GM19395 (cell line): Measurements from ENCODE around the gene STARD5.

Experiments
- ATAC-seq: cut with Tn5 transposase; IDR thresholded peaks from one replicate; pipeline ENCODE4 v1.9.1; 2021; ENCODE audit warnings: mild to moderate bottlenecking, moderate library complexity; ENCODE audit not compliant: unreplicated experiment

Gene STARD5

GRCh38 chr15:81294516-81294880, 29.4 kb downstream of the STARD5 start:
- ATAC-seq: no peak

GRCh38 chr15:81293728-81294515, 30.0 kb downstream of the STARD5 start:
- ATAC-seq: peak; percentile 77

- ATAC-seq: peak; percentile 31
These were observed 31.4 kb downstream of the STARD5 start for GRCh38 chr15:81292523-81293001.

- peak; percentile 0 for ATAC-seq
These were observed 31.9 kb downstream of the STARD5 start for GRCh38 chr15:81291916-81292522.

- no peak for ATAC-seq
These were observed 34.0 kb downstream of the STARD5 start for GRCh38 chr15:81289910-81290309.

GRCh38 chr15:81288616-81289015, 35.3 kb downstream of the STARD5 start:
- ATAC-seq: no peak

GRCh38 chr15:81288040-81288439, 35.9 kb downstream of the STARD5 start:
- ATAC-seq: no peak

- no peak for ATAC-seq
These were observed 37.3 kb downstream of the STARD5 start for GRCh38 chr15:81286621-81287121.

- no peak for ATAC-seq
These were observed 38.5 kb downstream of the STARD5 start for GRCh38 chr15:81285461-81285860.

- peak; percentile 61 for ATAC-seq
These were observed 39.5 kb downstream of the STARD5 start for GRCh38 chr15:81284256-81285031.

- ATAC-seq: no peak
These were observed 41.0 kb downstream of the STARD5 start for GRCh38 chr15:81282911-81283310.

- no peak for ATAC-seq
These were observed 41.4 kb downstream of the STARD5 start for GRCh38 chr15:81282606-81282895.

GRCh38 chr15:81281766-81282605, 42.0 kb downstream of the STARD5 start:
- ATAC-seq: no peak

GRCh38 chr15:81281456-81281735, 42.5 kb downstream of the STARD5 start:
- ATAC-seq: no peak

GRCh38 chr15:81280696-81281455, 43.1 kb downstream of the STARD5 start:
- no peak for ATAC-seq

GRCh38 chr15:81279621-81280485, 44.1 kb downstream of the STARD5 start:
- no peak for ATAC-seq

- ATAC-seq: no peak
These were observed 45.5 kb downstream of the STARD5 start for GRCh38 chr15:81278306-81279029.

- ATAC-seq: no peak
These were observed 46.1 kb downstream of the STARD5 start for GRCh38 chr15:81277851-81278250.

GRCh38 chr15:81276967-81277366, 47.0 kb downstream of the STARD5 start:
- no peak for ATAC-seq
